K562 (cell line): Measurements from ENCODE around the gene NADK. TPM values are rescaled to one million over a fixed set of nuclear protein-coding genes. Genes with fewer than 3 reads are reported as not detected.

Source experiments
- ATAC-seq: fragments of 200-7000 bp; cut with Tn5 transposase; 3 replicates; pipeline ENCODE4 v1.9.1; 2020; ENCODE audit warnings: moderate library complexity
- BruUV-seq: library from RNA; stranded (reverse); fragments of 400-500 nt; replicated peaks from 2 replicates; lab custom pipeline; 2021; lab: Mats Ljungman, UMichigan
- CTCF ChIA-PET: fragments of 300-600 bp; formaldehyde crosslinking; extraction: SDS; loops from one replicate; lab custom pipeline; 2021; ENCODE audit warnings: low intra/inter-chr PET ratio; lab: Yijun Ruan, JAX
- POLR2A ChIA-PET: fragments of 300-600, 350-650 bp; sonication (Branson Sonifier 250); formaldehyde crosslinking; extraction: SDS; loops from one replicate; lab custom pipeline; 2021; ENCODE audit warnings: antibody characterized with exemption, inconsistent platforms; lab: Yijun Ruan, JAX
- DNase-seq, 4 experiments: peaks; one replicate each; pipeline versions ENCODE4 v3.0.0 to v3.0.0-alpha.2; 2011 to 2018; ENCODE audit warnings: low spot score in 3 of 4, mixed read lengths in 3 of 4; ENCODE audit errors: extremely low read depth in 1 of 4
- FAIRE-seq: peaks from 2 replicates; lab custom pipeline; 2011; peaks lifted over from hg19 to GRCh38; lab: Jason Lieb, UNC
- H2AFZ ChIP-seq: 2 replicates; pipeline ENCODE4 v1.6.0; 2011; ENCODE audit warnings: low read depth, low read length, control low read depth, inconsistent platforms
- H3K27ac ChIP-seq: fragments of 200-600 bp; 3 replicates; pipeline ENCODE4 v1.8.0; 2011; ENCODE audit warnings: low read depth, mild to moderate bottlenecking, control low read depth, inconsistent platforms, low read length, moderate library complexity, mixed read lengths; ENCODE audit errors: extremely low read depth
- H3K27me3 ChIP-seq, 2 experiments: fragments of 300-600 bp in 1 of 2; 2 replicates in 1 of 2; 3 replicates in 1 of 2; pipeline versions ENCODE4 v1.6.0 to v1.8.0; 2011; ENCODE audit warnings: inconsistent platforms in 2 of 2, low read length in 2 of 2, mild to moderate bottlenecking in 1 of 2, mixed read lengths in 1 of 2, moderate library complexity in 1 of 2; ENCODE audit not compliant: control insufficient read depth in 2 of 2, insufficient read depth in 2 of 2
- H3K36me3 ChIP-seq: fragments of 300-600 bp; 3 replicates; pipeline ENCODE4 v1.8.0; 2011; ENCODE audit warnings: mild to moderate bottlenecking, low read length, inconsistent platforms; ENCODE audit not compliant: control insufficient read depth, insufficient read depth
- H3K4me1 ChIP-seq, 2 experiments: fragments of 200-600 bp in 1 of 2; replicated peaks in 1 of 2; 2 replicates in 1 of 2; 3 replicates in 1 of 2; pipeline versions ENCODE4 v1.5.1 to v1.8.0; 2011; ENCODE audit warnings: inconsistent platforms in 2 of 2, low read length in 2 of 2, mild to moderate bottlenecking in 1 of 2, mixed read lengths in 1 of 2, moderate library complexity in 1 of 2; ENCODE audit not compliant: control insufficient read depth in 2 of 2, insufficient read depth in 2 of 2
- H3K4me2 ChIP-seq: 2 replicates; pipeline ENCODE4 v1.6.1; 2011; ENCODE audit warnings: low read length, control low read depth, inconsistent platforms, mixed read lengths; ENCODE audit not compliant: insufficient read depth
- H3K4me3 ChIP-seq: fragments of 200-600 bp; sonication (generic), shearing (Covaris generic); 2 replicates; pipeline ENCODE4 v1.5.1; 2016; ENCODE audit warnings: control low read depth, inconsistent platforms
- H3K79me2 ChIP-seq: fragments of 200-600 bp; 3 replicates; pipeline ENCODE4 v1.8.0; 2011; ENCODE audit warnings: low read length, inconsistent platforms; ENCODE audit not compliant: control insufficient read depth, insufficient read depth
- H3K9ac ChIP-seq, 2 experiments: 2 replicates each; pipeline versions ENCODE4 v1.6.0 to v1.6.1; 2011; ENCODE audit warnings: low read depth in 2 of 2, low read length in 2 of 2, control low read depth in 1 of 2, inconsistent platforms in 1 of 2, mild to moderate bottlenecking in 1 of 2, mixed read lengths in 1 of 2; ENCODE audit not compliant: insufficient read depth in 1 of 2
- H3K9me1 ChIP-seq: one replicate; pipeline ENCODE4 v1.6.0; 2011; ENCODE audit warnings: inconsistent platforms, mild to moderate bottlenecking, low read length, moderate library complexity; ENCODE audit not compliant: control insufficient read depth, insufficient read depth
- H3K9me3 ChIP-seq: replicated peaks from 2 replicates; pipeline ENCODE4 v1.5.1; 2011; ENCODE audit warnings: low read depth, low read length, inconsistent platforms; ENCODE audit not compliant: control insufficient read depth, insufficient read depth
- H4K20me1 ChIP-seq: replicated peaks from 2 replicates; pipeline ENCODE4 v1.6.1; 2011; ENCODE audit warnings: low read length, inconsistent platforms, mixed read lengths; ENCODE audit not compliant: control insufficient read depth, insufficient read depth
- ETS2 ChIP-seq: IDR thresholded peaks from 2 replicates; pipeline ENCODE4 v1.6.1; 2016; ENCODE audit warnings: borderline replicate concordance, missing genetic modification characterization, mild to moderate bottlenecking, moderate library complexity, missing compliant biosample characterization; ENCODE audit not compliant: poor library complexity, severe bottlenecking
- FOXA1 ChIP-seq: fragments of 450-650 bp; IDR thresholded peaks from 2 replicates; pipeline ENCODE4 v1.6.1; 2016; ENCODE audit warnings: mild to moderate bottlenecking, borderline replicate concordance
- NFXL1 ChIP-seq: fragments of 450-650 bp; formaldehyde crosslinking; IDR thresholded peaks from 2 replicates; pipeline ENCODE4 v1.4.0; 2021; ENCODE audit warnings: mild to moderate bottlenecking
- POLR2G ChIP-seq: fragments of 200-400 bp; formaldehyde crosslinking; IDR thresholded peaks from 2 replicates; pipeline ENCODE4 v1.6.1; 2017; ENCODE audit warnings: low read depth, mild to moderate bottlenecking, antibody characterized with exemption, low read length, moderate library complexity
- WGBS: fragments of 100-300 bp; shearing (Covaris generic); methylation state at CpG from one replicate; pipeline ENCODE4 v1.1.6; 2016; ENCODE audit warnings: low coverage, mixed read lengths; ENCODE audit not compliant: insufficient coverage; ENCODE audit errors: missing lambda C conversion rate; 5-methylcytosine and 5-hydroxymethylcytosine counted together
- in situ Hi-C: fragments of 300-500 bp; cut with MboI; formaldehyde crosslinking; loops from 4 replicates; pipeline ENCODE4 v1.15.0; 2018; ENCODE audit warnings: inconsistent platforms, mixed read lengths
- intact Hi-C: fragments of 100-400 bp; cut with micrococcal nuclease; formaldehyde crosslinking; loops from 2 replicates; pipeline ENCODE4 v1.14.2; 2022
- polyA plus RNA-seq, 8 experiments: library from polyadenylated mRNA; depleted of rRNA in 4 of 8; stranded (reverse) in 5 of 8; unstranded in 3 of 8; fragments of >200 nt; fragmentation: Nextera tagmentation in 2 of 8; fragmentation: Illumina TruSeq in 1 of 8; extraction: Ambion mirVana in 2 of 8; extraction: Trizol in 1 of 8; gene quantifications; 2 replicates each; pipeline versions ENCODE4 v1.2.1 to v1.2.3, GENCODE V29; 2011 to 2014; ENCODE audit warnings: inconsistent platforms in 1 of 8, missing spikeins in 1 of 8
- total RNA-seq, 7 experiments: library from RNA; depleted of rRNA in 6 of 7; stranded (reverse); fragments of >200 nt in 6 of 7; fragmentation: Illumina TruSeq in 2 of 7; extraction: Trizol in 2 of 7; gene quantifications; 2 replicates each; pipeline versions ENCODE4 v1.2.1 to v1.2.3, GENCODE V29; 2011 to 2021; ENCODE audit warnings: low replicate concordance in 1 of 7
- TF ChIP-seq, protein P1 (sequence below), 2 experiments: fragments of 450-650 bp in 1 of 2; sonication (generic) in 1 of 2; formaldehyde crosslinking; conservative IDR thresholded peaks; 2 replicates each; pipeline versions ENCODE4 v1.4.0 to v1.8.1; 2020 to 2022; ENCODE audit warnings: mild to moderate bottlenecking in 1 of 2, missing genetic modification reagents in 1 of 2

Gene NADK
- total and polyA plus RNA-seq, 9 of the 15 experiments (the other 6 are each of a cell fraction or from before 2014, with no cell fraction given), result 1.5 to 135 (median 75.1) TPM

GRCh38 chr1:1784933-1785332 lies 6.7 kb upstream of the NADK start:
- H3K27me3 ChIP-seq, result no peaks in the 10 kb centered on the region; a peak in 1 of 5 replicates
- ChIA-PET CTCF (no interaction called here), POLR2A (interaction anchor here (1.5 kb wide), 1 partner anchor 24 kb away, joined by 3 read pairs; no protein-coding TSS in a partner anchor)
- intact Hi-C loops, result no loop called here
- H3K79me2 ChIP-seq, result no peaks in the 10 kb centered on the region
- no peaks in the 10 kb centered on the region for H3K9me3 ChIP-seq
- no peak overlapping the region for H3K27ac ChIP-seq
- WGBS, result 96% methylated on average over 11 of the region's 13 CpGs
- no peak for FAIRE-seq
- no peaks in the 10 kb centered on the region for H3K9me1 ChIP-seq
- in situ Hi-C loops, result loop anchor here (5.0 kb wide), 1 partner anchor 122 kb away; no protein-coding TSS in a partner anchor
- no peak overlapping the region for H2AFZ ChIP-seq
- H3K9ac ChIP-seq, result peak overlapping the region in 1 of 2 experiments; percentile 53; a peak in 1 of 4 replicates
- no peak overlapping the region for H3K4me2 ChIP-seq
- H3K36me3 ChIP-seq, result peaks cover 55% of the 10 kb centered on the region
- TF ChIP-seq ETS2 (tag), result no peak
- TF ChIP-seq POLR2G, result peak; percentile 47
- no peak overlapping the region for H3K4me3 ChIP-seq
- DNase-seq, result no peak
- no peaks in the 10 kb centered on the region for H4K20me1 ChIP-seq
- no TSS peak for BruUV-seq
- H3K4me1 ChIP-seq, result peaks cover 35 to 40% of the 10 kb centered on the region in 2 experiments
- no peak for ATAC-seq

DNA sequence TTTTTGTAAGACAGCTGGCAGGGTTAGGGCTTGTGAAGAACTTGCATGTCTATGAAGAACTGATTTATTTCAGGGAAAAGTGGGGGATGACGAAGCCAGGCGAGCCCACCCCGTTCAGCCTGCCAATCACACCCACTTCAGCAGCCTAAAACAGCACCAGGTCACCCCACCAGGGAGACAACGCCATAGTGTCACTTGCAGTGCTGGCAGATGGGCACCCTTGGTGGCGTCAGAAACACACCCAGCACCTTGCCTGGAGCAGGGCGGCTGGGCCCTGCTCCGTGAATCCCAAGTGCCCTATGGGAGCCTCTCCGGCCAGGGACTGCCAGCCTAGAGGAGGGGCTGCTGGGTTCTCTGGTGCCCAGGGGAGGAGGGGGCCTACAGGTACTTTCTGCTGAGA lies 5.0 kb upstream of the NADK start:
- no TSS peak for BruUV-seq
- Histone ChIP-seq H3K9ac (peak overlapping the region in 1 of 2 experiments; percentile 63; a peak in 2 of 4 replicates), H3K9me1 (no peaks in the 10 kb centered on the region), H3K79me2 (peaks cover 2% of the 10 kb centered on the region; the same call in 1 of the 3 replicates), H3K4me1 (peaks cover 46 to 56% of the 10 kb centered on the region in 2 experiments), H3K27ac (no peak overlapping the region; the same call in 2 of the 3 replicates), H3K27me3 (no peaks in the 10 kb centered on the region), H4K20me1 (no peaks in the 10 kb centered on the region), H2AFZ (no peak overlapping the region), H3K4me3 (no peak overlapping the region), H3K9me3 (no peaks in the 10 kb centered on the region), H3K36me3 (peaks cover 39% of the 10 kb centered on the region), H3K4me2 (no peak overlapping the region)
- intact Hi-C loops (no loop called here), in situ Hi-C loops (no loop called here)
- DNase-seq (no peak), ATAC-seq (no peak), FAIRE-seq (no peak)
- WGBS, result 91% methylated on average over 8 of the region's 8 CpGs
- ChIA-PET POLR2A (interaction anchor here (0.6 to 0.7 kb wide), 2 partner anchors 11 to 375 kb away, joined by 3 read pairs; no protein-coding TSS in a partner anchor), CTCF (interaction anchor here (0.6 kb wide), 1 partner anchor 1149 kb away, joined by 3 read pairs; no protein-coding TSS in a partner anchor)
- no peak for TF ChIP-seq FOXA1
- TF ChIP-seq, protein P1, sequence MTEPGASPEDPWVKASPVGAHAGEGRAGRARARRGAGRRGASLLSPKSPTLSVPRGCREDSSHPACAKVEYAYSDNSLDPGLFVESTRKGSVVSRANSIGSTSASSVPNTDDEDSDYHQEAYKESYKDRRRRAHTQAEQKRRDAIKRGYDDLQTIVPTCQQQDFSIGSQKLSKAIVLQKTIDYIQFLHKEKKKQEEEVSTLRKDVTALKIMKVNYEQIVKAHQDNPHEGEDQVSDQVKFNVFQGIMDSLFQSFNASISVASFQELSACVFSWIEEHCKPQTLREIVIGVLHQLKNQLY (CRISPR knock-in tag; conservative IDR thresholded peaks at IDR 0.05), result 0 out of 4 replicates have a peak, but pooled peaks of 1 of the 2 experiments have one; percentile 35
- TF ChIP-seq POLR2G, result peak; percentile 17
- no peak for TF ChIP-seq NFXL1 (CRISPR knock-in tag)
